K562 (cell line): ENCODE results near the gene ADGRA1. TPM values are rescaled to one million over a fixed set of nuclear protein-coding genes. Genes with fewer than 3 reads are reported as not detected.

Experiments
- ATAC-seq: fragments of 200-7000 bp; cut with Tn5 transposase; 3 replicates; pipeline ENCODE4 v1.9.1; 2020; ENCODE audit warnings: moderate library complexity
- BruUV-seq: library from RNA; stranded (reverse); fragments of 400-500 nt; replicated peaks from 2 replicates; lab custom pipeline; 2021; lab: Mats Ljungman, UMichigan
- CTCF ChIA-PET: fragments of 300-600 bp; formaldehyde crosslinking; extraction: SDS; loops from one replicate; lab custom pipeline; 2021; ENCODE audit warnings: low intra/inter-chr PET ratio; lab: Yijun Ruan, JAX
- POLR2A ChIA-PET: fragments of 300-600, 350-650 bp; sonication (Branson Sonifier 250); formaldehyde crosslinking; extraction: SDS; loops from one replicate; lab custom pipeline; 2021; ENCODE audit warnings: antibody characterized with exemption, inconsistent platforms; lab: Yijun Ruan, JAX
- DNase-seq, 4 experiments: peaks; one replicate each; pipeline versions ENCODE4 v3.0.0 to v3.0.0-alpha.2; 2011 to 2018; ENCODE audit warnings: low spot score in 3 of 4, mixed read lengths in 3 of 4; ENCODE audit errors: extremely low read depth in 1 of 4
- FAIRE-seq: peaks from 2 replicates; lab custom pipeline; 2011; peaks lifted over from hg19 to GRCh38; lab: Jason Lieb, UNC
- H2AFZ ChIP-seq: 2 replicates; pipeline ENCODE4 v1.6.0; 2011; ENCODE audit warnings: low read depth, low read length, control low read depth, inconsistent platforms
- H3K27ac ChIP-seq: fragments of 200-600 bp; 3 replicates; pipeline ENCODE4 v1.8.0; 2011; ENCODE audit warnings: low read depth, mild to moderate bottlenecking, control low read depth, inconsistent platforms, low read length, moderate library complexity, mixed read lengths; ENCODE audit errors: extremely low read depth
- H3K27me3 ChIP-seq, 2 experiments: fragments of 300-600 bp in 1 of 2; 2 replicates in 1 of 2; 3 replicates in 1 of 2; pipeline versions ENCODE4 v1.6.0 to v1.8.0; 2011; ENCODE audit warnings: inconsistent platforms in 2 of 2, low read length in 2 of 2, mild to moderate bottlenecking in 1 of 2, mixed read lengths in 1 of 2, moderate library complexity in 1 of 2; ENCODE audit not compliant: control insufficient read depth in 2 of 2, insufficient read depth in 2 of 2
- H3K36me3 ChIP-seq: fragments of 300-600 bp; 3 replicates; pipeline ENCODE4 v1.8.0; 2011; ENCODE audit warnings: mild to moderate bottlenecking, low read length, inconsistent platforms; ENCODE audit not compliant: control insufficient read depth, insufficient read depth
- H3K4me1 ChIP-seq, 2 experiments: fragments of 200-600 bp in 1 of 2; replicated peaks in 1 of 2; 2 replicates in 1 of 2; 3 replicates in 1 of 2; pipeline versions ENCODE4 v1.5.1 to v1.8.0; 2011; ENCODE audit warnings: inconsistent platforms in 2 of 2, low read length in 2 of 2, mild to moderate bottlenecking in 1 of 2, mixed read lengths in 1 of 2, moderate library complexity in 1 of 2; ENCODE audit not compliant: control insufficient read depth in 2 of 2, insufficient read depth in 2 of 2
- H3K4me2 ChIP-seq: 2 replicates; pipeline ENCODE4 v1.6.1; 2011; ENCODE audit warnings: low read length, control low read depth, inconsistent platforms, mixed read lengths; ENCODE audit not compliant: insufficient read depth
- H3K4me3 ChIP-seq: fragments of 200-600 bp; sonication (generic), shearing (Covaris generic); 2 replicates; pipeline ENCODE4 v1.5.1; 2016; ENCODE audit warnings: control low read depth, inconsistent platforms
- H3K79me2 ChIP-seq: fragments of 200-600 bp; 3 replicates; pipeline ENCODE4 v1.8.0; 2011; ENCODE audit warnings: low read length, inconsistent platforms; ENCODE audit not compliant: control insufficient read depth, insufficient read depth
- H3K9ac ChIP-seq, 2 experiments: 2 replicates each; pipeline versions ENCODE4 v1.6.0 to v1.6.1; 2011; ENCODE audit warnings: low read depth in 2 of 2, low read length in 2 of 2, control low read depth in 1 of 2, inconsistent platforms in 1 of 2, mild to moderate bottlenecking in 1 of 2, mixed read lengths in 1 of 2; ENCODE audit not compliant: insufficient read depth in 1 of 2
- H3K9me1 ChIP-seq: one replicate; pipeline ENCODE4 v1.6.0; 2011; ENCODE audit warnings: inconsistent platforms, mild to moderate bottlenecking, low read length, moderate library complexity; ENCODE audit not compliant: control insufficient read depth, insufficient read depth
- H3K9me3 ChIP-seq: replicated peaks from 2 replicates; pipeline ENCODE4 v1.5.1; 2011; ENCODE audit warnings: low read depth, low read length, inconsistent platforms; ENCODE audit not compliant: control insufficient read depth, insufficient read depth
- H4K20me1 ChIP-seq: replicated peaks from 2 replicates; pipeline ENCODE4 v1.6.1; 2011; ENCODE audit warnings: low read length, inconsistent platforms, mixed read lengths; ENCODE audit not compliant: control insufficient read depth, insufficient read depth
- RFX1 ChIP-seq: fragments of 450-650 bp; IDR thresholded peaks from 2 replicates; pipeline ENCODE4 v1.6.1; 2016; ENCODE audit warnings: mild to moderate bottlenecking, moderate library complexity
- SOX6 ChIP-seq: fragments of 450-650 bp; IDR thresholded peaks from 2 replicates; pipeline ENCODE4 v1.6.1; 2014; ENCODE audit warnings: mild to moderate bottlenecking
- ZNF384 ChIP-seq: IDR thresholded peaks from 2 replicates; pipeline ENCODE4 v1.6.1; 2012; ENCODE audit warnings: low read depth, low read length, improper control_type of control experiment
- WGBS: fragments of 100-300 bp; shearing (Covaris generic); methylation state at CpG from one replicate; pipeline ENCODE4 v1.1.6; 2016; ENCODE audit warnings: low coverage, mixed read lengths; ENCODE audit not compliant: insufficient coverage; ENCODE audit errors: missing lambda C conversion rate; 5-methylcytosine and 5-hydroxymethylcytosine counted together
- in situ Hi-C: fragments of 300-500 bp; cut with MboI; formaldehyde crosslinking; loops from 4 replicates; pipeline ENCODE4 v1.15.0; 2018; ENCODE audit warnings: inconsistent platforms, mixed read lengths
- intact Hi-C: fragments of 100-400 bp; cut with micrococcal nuclease; formaldehyde crosslinking; loops from 2 replicates; pipeline ENCODE4 v1.14.2; 2022
- polyA plus RNA-seq, 8 experiments: library from polyadenylated mRNA; depleted of rRNA in 4 of 8; stranded (reverse) in 5 of 8; unstranded in 3 of 8; fragments of >200 nt; fragmentation: Nextera tagmentation in 2 of 8; fragmentation: Illumina TruSeq in 1 of 8; extraction: Ambion mirVana in 2 of 8; extraction: Trizol in 1 of 8; gene quantifications; 2 replicates each; pipeline versions ENCODE4 v1.2.1 to v1.2.3, GENCODE V29; 2011 to 2014; ENCODE audit warnings: inconsistent platforms in 1 of 8, missing spikeins in 1 of 8
- total RNA-seq, 7 experiments: library from RNA; depleted of rRNA in 6 of 7; stranded (reverse); fragments of >200 nt in 6 of 7; fragmentation: Illumina TruSeq in 2 of 7; extraction: Trizol in 2 of 7; gene quantifications; 2 replicates each; pipeline versions ENCODE4 v1.2.1 to v1.2.3, GENCODE V29; 2011 to 2021; ENCODE audit warnings: low replicate concordance in 1 of 7
- TF ChIP-seq, protein P1 (sequence below): fragments of 200-600 bp; sonication (generic); IDR thresholded peaks from one replicate; pipeline ENCODE4 v1.6.1; 2012; ENCODE audit warnings: mild to moderate bottlenecking, low read depth, low read length, inconsistent platforms

ADGRA1 gene
- total and polyA plus RNA-seq, 9 of the 15 experiments (the other 6 are each of a cell fraction or from before 2014, with no cell fraction given): not detected

DNA sequence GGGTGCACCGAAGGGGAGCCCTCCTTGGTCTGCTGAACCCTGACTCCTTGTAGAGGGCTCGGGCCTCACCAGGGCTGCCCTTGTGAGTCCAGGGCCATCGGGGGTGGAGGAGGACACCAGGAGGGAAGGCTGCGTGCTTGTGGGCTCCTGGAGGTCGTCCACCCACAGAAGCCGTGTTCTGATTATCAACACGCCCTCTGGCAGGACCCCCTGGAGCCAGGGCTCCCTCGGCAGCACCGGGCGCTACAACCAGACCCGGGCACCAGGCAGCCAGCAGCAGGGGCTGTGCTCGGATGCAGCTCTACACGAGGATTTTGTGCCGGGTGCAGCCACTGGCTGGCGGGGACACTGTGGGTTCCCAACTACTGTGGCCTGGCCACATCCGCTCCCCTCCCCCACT lies 6.1 kb upstream of the ADGRA1 start (continued):
- no peak for TF ChIP-seq ZNF384
- TF ChIP-seq, all 486 proteins: peak for 0

DNA sequence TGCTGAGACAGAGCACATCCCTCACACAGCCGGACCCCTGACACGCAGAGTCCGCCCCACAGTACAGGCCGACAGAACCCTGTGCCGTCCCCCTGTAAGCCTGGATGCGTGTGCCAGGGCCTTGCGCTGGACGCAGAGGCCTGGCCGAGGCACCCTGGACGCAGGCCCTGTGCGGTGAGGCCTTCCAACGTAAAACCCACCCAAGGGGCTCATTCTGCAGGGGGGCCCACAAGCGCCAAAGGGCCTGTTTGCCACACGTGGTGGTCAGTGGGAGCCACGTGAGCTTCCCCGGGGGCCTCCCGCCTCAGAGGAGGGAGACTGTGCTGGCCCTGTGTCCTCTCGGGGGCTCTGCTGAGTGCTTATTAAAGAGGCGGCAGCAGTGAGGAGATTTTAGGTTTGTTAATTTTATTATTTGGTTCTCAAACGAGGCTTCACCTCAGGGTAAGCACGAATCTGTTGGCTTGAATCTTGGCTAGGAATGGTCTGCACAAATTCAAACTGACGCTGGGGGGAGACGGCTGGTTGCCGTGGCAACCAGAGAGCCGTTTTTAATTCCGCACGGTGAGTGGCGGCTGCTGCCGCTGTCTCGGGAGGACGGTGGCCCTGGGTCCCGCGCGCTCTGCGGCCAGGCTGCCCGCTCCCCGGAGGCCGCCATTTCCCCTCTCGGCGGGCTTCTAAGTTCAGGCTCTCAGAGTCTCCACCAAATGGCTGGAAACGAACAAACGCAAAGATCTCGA lies 4.9 kb upstream of the ADGRA1 start:
- no TSS peak for BruUV-seq
- H2AFZ ChIP-seq: no peak overlapping the region
- DNase-seq: peak in 1 of 4 experiments; percentile 14
- POLR2A ChIA-PET: no interaction called here
- intact Hi-C loops: no loop called here
- H3K9me3 ChIP-seq: no peaks in the 10 kb centered on the region
- H3K9ac ChIP-seq: no peak overlapping the region
- no peaks in the 10 kb centered on the region for H3K79me2 ChIP-seq
- H3K4me3 ChIP-seq: no peak overlapping the region
- H3K4me1 ChIP-seq: peaks cover 0 to 4% of the 10 kb centered on the region in 2 experiments; a peak in 1 of 5 replicates
- no peak for TF ChIP-seq SOX6
- TF ChIP-seq RFX1: peak; percentile 50; the same call in 1 of the 2 replicates
- TF ChIP-seq, protein P1, sequence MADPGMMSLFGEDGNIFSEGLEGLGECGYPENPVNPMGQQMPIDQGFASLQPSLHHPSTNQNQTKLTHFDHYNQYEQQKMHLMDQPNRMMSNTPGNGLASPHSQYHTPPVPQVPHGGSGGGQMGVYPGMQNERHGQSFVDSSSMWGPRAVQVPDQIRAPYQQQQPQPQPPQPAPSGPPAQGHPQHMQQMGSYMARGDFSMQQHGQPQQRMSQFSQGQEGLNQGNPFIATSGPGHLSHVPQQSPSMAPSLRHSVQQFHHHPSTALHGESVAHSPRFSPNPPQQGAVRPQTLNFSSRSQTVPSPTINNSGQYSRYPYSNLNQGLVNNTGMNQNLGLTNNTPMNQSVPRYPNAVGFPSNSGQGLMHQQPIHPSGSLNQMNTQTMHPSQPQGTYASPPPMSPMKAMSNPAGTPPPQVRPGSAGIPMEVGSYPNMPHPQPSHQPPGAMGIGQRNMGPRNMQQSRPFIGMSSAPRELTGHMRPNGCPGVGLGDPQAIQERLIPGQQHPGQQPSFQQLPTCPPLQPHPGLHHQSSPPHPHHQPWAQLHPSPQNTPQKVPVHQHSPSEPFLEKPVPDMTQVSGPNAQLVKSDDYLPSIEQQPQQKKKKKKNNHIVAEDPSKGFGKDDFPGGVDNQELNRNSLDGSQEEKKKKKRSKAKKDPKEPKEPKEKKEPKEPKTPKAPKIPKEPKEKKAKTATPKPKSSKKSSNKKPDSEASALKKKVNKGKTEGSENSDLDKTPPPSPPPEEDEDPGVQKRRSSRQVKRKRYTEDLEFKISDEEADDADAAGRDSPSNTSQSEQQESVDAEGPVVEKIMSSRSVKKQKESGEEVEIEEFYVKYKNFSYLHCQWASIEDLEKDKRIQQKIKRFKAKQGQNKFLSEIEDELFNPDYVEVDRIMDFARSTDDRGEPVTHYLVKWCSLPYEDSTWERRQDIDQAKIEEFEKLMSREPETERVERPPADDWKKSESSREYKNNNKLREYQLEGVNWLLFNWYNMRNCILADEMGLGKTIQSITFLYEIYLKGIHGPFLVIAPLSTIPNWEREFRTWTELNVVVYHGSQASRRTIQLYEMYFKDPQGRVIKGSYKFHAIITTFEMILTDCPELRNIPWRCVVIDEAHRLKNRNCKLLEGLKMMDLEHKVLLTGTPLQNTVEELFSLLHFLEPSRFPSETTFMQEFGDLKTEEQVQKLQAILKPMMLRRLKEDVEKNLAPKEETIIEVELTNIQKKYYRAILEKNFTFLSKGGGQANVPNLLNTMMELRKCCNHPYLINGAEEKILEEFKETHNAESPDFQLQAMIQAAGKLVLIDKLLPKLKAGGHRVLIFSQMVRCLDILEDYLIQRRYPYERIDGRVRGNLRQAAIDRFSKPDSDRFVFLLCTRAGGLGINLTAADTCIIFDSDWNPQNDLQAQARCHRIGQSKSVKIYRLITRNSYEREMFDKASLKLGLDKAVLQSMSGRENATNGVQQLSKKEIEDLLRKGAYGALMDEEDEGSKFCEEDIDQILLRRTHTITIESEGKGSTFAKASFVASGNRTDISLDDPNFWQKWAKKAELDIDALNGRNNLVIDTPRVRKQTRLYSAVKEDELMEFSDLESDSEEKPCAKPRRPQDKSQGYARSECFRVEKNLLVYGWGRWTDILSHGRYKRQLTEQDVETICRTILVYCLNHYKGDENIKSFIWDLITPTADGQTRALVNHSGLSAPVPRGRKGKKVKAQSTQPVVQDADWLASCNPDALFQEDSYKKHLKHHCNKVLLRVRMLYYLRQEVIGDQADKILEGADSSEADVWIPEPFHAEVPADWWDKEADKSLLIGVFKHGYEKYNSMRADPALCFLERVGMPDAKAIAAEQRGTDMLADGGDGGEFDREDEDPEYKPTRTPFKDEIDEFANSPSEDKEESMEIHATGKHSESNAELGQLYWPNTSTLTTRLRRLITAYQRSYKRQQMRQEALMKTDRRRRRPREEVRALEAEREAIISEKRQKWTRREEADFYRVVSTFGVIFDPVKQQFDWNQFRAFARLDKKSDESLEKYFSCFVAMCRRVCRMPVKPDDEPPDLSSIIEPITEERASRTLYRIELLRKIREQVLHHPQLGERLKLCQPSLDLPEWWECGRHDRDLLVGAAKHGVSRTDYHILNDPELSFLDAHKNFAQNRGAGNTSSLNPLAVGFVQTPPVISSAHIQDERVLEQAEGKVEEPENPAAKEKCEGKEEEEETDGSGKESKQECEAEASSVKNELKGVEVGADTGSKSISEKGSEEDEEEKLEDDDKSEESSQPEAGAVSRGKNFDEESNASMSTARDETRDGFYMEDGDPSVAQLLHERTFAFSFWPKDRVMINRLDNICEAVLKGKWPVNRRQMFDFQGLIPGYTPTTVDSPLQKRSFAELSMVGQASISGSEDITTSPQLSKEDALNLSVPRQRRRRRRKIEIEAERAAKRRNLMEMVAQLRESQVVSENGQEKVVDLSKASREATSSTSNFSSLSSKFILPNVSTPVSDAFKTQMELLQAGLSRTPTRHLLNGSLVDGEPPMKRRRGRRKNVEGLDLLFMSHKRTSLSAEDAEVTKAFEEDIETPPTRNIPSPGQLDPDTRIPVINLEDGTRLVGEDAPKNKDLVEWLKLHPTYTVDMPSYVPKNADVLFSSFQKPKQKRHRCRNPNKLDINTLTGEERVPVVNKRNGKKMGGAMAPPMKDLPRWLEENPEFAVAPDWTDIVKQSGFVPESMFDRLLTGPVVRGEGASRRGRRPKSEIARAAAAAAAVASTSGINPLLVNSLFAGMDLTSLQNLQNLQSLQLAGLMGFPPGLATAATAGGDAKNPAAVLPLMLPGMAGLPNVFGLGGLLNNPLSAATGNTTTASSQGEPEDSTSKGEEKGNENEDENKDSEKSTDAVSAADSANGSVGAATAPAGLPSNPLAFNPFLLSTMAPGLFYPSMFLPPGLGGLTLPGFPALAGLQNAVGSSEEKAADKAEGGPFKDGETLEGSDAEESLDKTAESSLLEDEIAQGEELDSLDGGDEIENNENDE: no peak
- TF ChIP-seq, all 486 proteins: peak for 1
- no peaks in the 10 kb centered on the region for H4K20me1 ChIP-seq
- in situ Hi-C loops: no loop called here
- FAIRE-seq (no peak), ATAC-seq (no peak)
- H3K36me3 ChIP-seq: no peaks in the 10 kb centered on the region
- no peak overlapping the region for H3K27ac ChIP-seq
- peaks cover 0 to 61% of the 10 kb centered on the region in 2 experiments; a peak in 2 of 5 replicates for H3K27me3 ChIP-seq
- no peaks in the 10 kb centered on the region for H3K9me1 ChIP-seq
- no peak overlapping the region for H3K4me2 ChIP-seq
- CTCF ChIA-PET: no interaction called here
- 5% methylated on average over 31 of the region's 43 CpGs for WGBS
